CD4-positive, alpha-beta memory T cell (primary cell): ENCODE measurements around the gene DIP2A. TPM values are rescaled to one million over a fixed set of nuclear protein-coding genes. Genes with fewer than 3 reads are reported as not detected.
"Not testable (repeated sequence)": the region's sequence is repeated elsewhere in the genome, so short reads cannot be mapped to it uniquely, and the experiment has no call there.

ENCODE experiments used
- CTCF ChIA-PET: fragments of 350-600 bp; sonication (Branson Sonifier 250); formaldehyde crosslinking; loops from one replicate; lab custom pipeline; 2021; ENCODE audit warnings: inconsistent platforms; ENCODE audit not compliant: partially characterized antibody; lab: Charles Lee
- POLR2A ChIA-PET: fragments of 350-600 bp; sonication (Branson Sonifier 250); formaldehyde crosslinking; loops from one replicate; lab custom pipeline; 2021; ENCODE audit not compliant: partially characterized antibody; lab: Charles Lee
- DNase-seq, 5 donors: peaks; one replicate each; pipeline versions ENCODE4 v3.0.0 to v3.0.0-alpha.2; 2020 to 2022; ENCODE audit warnings: mixed read lengths in 1 of 5
- H3K27ac ChIP-seq: one replicate; pipeline ENCODE4 v1.7.0; 2013; ENCODE audit warnings: low read depth, low read length
- H3K27me3 ChIP-seq: 2 replicates; pipeline ENCODE4 v1.7.0; 2013; ENCODE audit warnings: mild to moderate bottlenecking, low read length, moderate library complexity; ENCODE audit not compliant: insufficient read depth
- H3K36me3 ChIP-seq: 2 replicates; pipeline ENCODE4 v1.7.0; 2013; ENCODE audit warnings: mild to moderate bottlenecking, low read length, moderate library complexity; ENCODE audit not compliant: insufficient read depth
- H3K4me1 ChIP-seq: 2 replicates; pipeline ENCODE4 v1.7.0; 2013; ENCODE audit warnings: mild to moderate bottlenecking, low read length, moderate library complexity; ENCODE audit not compliant: insufficient read depth
- H3K4me3 ChIP-seq, 2 donors: one replicate each; pipeline ENCODE4 v1.7.0; 2013; ENCODE audit warnings: low read length in 2 of 2, mild to moderate bottlenecking in 1 of 2
- H3K9me3 ChIP-seq, 2 donors: one replicate each; pipeline ENCODE4 v1.7.0; 2013; ENCODE audit warnings: low read length in 2 of 2, control low read depth in 1 of 2; ENCODE audit not compliant: control insufficient read depth in 1 of 2
- H3K27ac Mint-ChIP-seq, 7 donors: one replicate each; pipeline ENCODE4 v1.8.0; 2020 to 2021; ENCODE audit warnings: mixed read lengths in 7 of 7, mild to moderate bottlenecking in 6 of 7, inconsistent platforms in 3 of 7, moderate library complexity in 3 of 7
- H3K27me3 Mint-ChIP-seq, 2 donors: one replicate each; pipeline ENCODE4 v1.8.0; 2020 to 2021; ENCODE audit warnings: mixed read lengths in 2 of 2
- H3K36me3 Mint-ChIP-seq, 2 donors: one replicate each; pipeline ENCODE4 v1.8.0; 2020 to 2021; ENCODE audit warnings: mixed read lengths in 2 of 2, inconsistent platforms in 1 of 2, mild to moderate bottlenecking in 1 of 2
- H3K4me1 Mint-ChIP-seq, 4 donors: one replicate each; pipeline ENCODE4 v1.8.0; 2020 to 2021; ENCODE audit warnings: mixed read lengths in 4 of 4, mild to moderate bottlenecking in 1 of 4
- H3K4me3 Mint-ChIP-seq, 8 donors: one replicate each; pipeline ENCODE4 v1.8.0; 2020 to 2021; ENCODE audit warnings: mixed read lengths in 8 of 8, mild to moderate bottlenecking in 7 of 8, moderate library complexity in 6 of 8, inconsistent platforms in 3 of 8
- H3K9me3 Mint-ChIP-seq, 8 donors: one replicate each; pipeline ENCODE4 v1.8.0; 2020 to 2021; ENCODE audit warnings: mixed read lengths in 8 of 8, mild to moderate bottlenecking in 5 of 8, inconsistent platforms in 3 of 8, moderate library complexity in 1 of 8
- intact Hi-C: fragments of 100-400 bp; cut with micrococcal nuclease; formaldehyde crosslinking; loops from one replicate; pipeline ENCODE4 v1.15.1; 2023
- polyA plus RNA-seq, 2 donors: library from polyadenylated mRNA; unstranded; fragments of 300-500 nt; fragmentation: Illumina TruSeq; gene quantifications; one replicate each; pipeline ENCODE4 v1.2.3, GENCODE V29; 2021
- total RNA-seq, 2 experiments: library from RNA; stranded (reverse); gene quantifications; one replicate each; pipeline ENCODE4 v1.2.3, GENCODE V29; 2021

Gene DIP2A
- total and polyA plus RNA-seq, 4 experiments from 2014 or later = 14.1 to 95.9 (median 56.2) TPM

DNA sequence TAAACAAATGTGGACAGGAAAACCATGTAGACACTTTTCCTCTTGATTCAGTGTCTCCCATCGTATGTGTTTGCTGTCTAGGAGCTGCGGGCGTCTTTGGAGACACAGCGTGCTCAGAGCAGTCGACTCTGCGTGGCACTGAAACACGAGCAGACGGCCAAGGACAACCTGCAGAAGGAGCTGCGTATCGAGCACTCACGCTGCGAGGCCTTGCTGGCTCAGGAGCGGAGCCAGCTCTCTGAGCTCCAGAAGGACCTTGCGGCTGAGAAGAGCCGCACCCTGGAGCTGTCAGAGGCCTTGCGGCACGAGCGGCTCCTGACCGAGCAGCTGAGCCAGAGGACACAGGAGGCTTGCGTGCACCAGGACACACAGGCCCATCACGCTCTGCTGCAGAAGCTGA, 27.2 kb upstream of the DIP2A start:
- H3K4me3 ChIP-seq = no peak overlapping the region
- intact Hi-C loops = no loop called here
- H3K9me3 Mint-ChIP-seq = no peaks in the 10 kb centered on the region
- H3K36me3 Mint-ChIP-seq = peaks cover 26 to 35% of the 10 kb centered on the region in 2 donors
- ChIA-PET CTCF (no interaction called here), POLR2A (no interaction called here)
- H3K9me3 ChIP-seq = no peaks in the 10 kb centered on the region
- H3K4me1 Mint-ChIP-seq = no peaks in the 10 kb centered on the region
- no peak for DNase-seq
- H3K36me3 ChIP-seq = peaks cover 45% of the 10 kb centered on the region
- H3K27ac ChIP-seq = no peak overlapping the region
- H3K27me3 ChIP-seq = no peaks in the 10 kb centered on the region
- H3K27ac Mint-ChIP-seq = no peak overlapping the region
- no peaks in the 10 kb centered on the region for H3K4me1 ChIP-seq
- no peak overlapping the region for H3K4me3 Mint-ChIP-seq
- no peaks in the 10 kb centered on the region for H3K27me3 Mint-ChIP-seq

DNA sequence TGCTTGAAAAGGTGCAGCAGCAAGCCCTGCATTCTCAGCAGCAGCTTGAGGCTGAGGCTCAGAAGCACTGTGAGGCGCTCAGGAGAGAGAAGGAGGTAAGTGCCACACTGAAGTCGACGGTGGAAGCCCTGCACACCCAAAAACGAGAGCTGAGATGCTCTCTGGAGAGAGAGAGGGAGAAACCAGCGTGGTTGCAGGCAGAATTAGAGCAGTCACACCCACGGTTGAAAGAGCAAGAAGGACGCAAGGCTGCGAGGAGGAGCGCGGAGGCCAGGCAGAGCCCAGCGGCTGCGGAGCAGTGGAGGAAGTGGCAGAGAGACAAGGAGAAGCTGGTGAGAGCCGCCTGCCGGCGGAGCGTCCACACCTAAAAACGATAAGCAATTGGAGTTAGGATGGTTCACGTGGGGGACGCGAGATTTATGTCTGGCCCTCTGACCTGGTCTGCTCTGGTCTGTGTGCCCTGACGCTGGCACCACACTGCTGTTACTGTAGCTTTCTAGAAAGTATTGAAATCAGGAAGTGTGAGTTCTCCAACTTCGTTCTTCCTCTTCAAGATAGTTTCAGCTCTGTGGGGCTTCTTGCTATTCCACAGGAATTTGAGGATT, 26.7 kb upstream of the DIP2A start:
- Histone ChIP-seq H3K27me3 (no peaks in the 10 kb centered on the region), H3K27ac (no peak overlapping the region), H3K4me1 (no peaks in the 10 kb centered on the region), H3K36me3 (peaks cover 50% of the 10 kb centered on the region), H3K9me3 (no peaks in the 10 kb centered on the region), H3K4me3 (no peak overlapping the region)
- ChIA-PET CTCF (no interaction called here), POLR2A (no interaction called here)
- Mint-ChIP-seq H3K27ac (peak overlapping the region in 3 of 7 donors; percentile 27 to 79 (median 77)), H3K27me3 (no peaks in the 10 kb centered on the region), H3K9me3 (no peaks in the 10 kb centered on the region), H3K4me1 (no peaks in the 10 kb centered on the region), H3K36me3 (peaks cover 26 to 36% of the 10 kb centered on the region in 2 donors), H3K4me3 (no peak overlapping the region)
- intact Hi-C loops = no loop called here
- DNase-seq = no peak

DNA sequence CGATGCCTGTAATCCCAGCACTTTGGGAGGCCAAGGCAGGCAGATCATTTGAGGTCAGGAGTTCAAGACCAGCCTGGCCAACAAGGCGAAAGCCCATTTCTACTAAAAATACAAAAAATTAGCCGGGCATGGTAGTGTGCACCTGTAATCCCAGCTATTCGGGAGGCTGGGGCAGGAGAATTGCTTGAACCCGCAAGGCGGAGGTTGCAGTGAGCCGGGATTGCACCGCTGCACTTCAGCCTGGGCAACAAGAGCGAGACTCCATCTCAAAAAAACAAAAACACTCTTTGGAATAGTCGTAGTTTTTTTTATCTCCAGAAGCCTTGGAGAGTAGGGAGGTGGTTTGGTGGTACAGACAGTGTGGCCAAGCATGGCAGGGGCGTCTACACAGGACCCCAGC, 25.6 kb upstream of the DIP2A start:
- H3K36me3 Mint-ChIP-seq = peaks cover 33 to 45% of the 10 kb centered on the region in 2 donors
- H3K27ac Mint-ChIP-seq, H3K4me3 Mint-ChIP-seq, H3K4me3 ChIP-seq, H3K9me3 Mint-ChIP-seq, CTCF ChIA-PET, DNase-seq, H3K4me1 Mint-ChIP-seq, POLR2A ChIA-PET, H3K4me1 ChIP-seq, H3K27me3 Mint-ChIP-seq, H3K27me3 ChIP-seq, H3K9me3 ChIP-seq, intact Hi-C loops, H3K27ac ChIP-seq: not testable (repeated sequence)
- H3K36me3 ChIP-seq = peaks cover 52% of the 10 kb centered on the region

DNA sequence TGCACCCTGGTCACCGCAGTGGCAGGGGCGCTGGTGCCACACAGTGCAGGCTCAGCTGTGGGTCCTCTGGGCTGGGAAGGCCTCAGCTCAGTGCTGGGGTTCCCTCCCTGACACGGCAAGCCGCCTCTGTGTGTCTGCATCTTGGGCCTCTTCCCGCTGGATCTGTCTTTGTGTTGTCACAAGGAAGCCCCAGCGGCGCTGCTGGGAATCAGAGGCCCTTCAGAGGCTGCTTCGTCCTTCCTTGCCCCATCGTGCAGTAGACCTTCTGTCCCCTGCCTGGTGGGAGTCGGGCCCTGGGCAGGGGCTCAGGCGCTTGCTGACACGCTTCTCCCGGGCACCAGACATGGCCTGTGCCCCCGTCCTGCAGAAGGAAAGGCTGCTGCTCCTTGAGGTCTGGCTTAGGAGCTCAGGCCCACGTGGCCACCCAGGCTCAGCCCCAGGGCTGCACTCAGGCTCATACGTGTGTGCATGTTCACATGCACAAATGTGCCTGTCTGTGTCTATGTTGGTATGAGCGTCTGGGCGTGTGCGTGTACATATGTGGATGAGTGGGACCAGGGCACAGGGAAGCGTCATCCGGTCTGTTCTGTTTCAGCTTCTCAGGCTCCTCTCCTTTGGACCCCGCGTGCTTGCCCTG, 24.3 kb upstream of the DIP2A start:
- Mint-ChIP-seq H3K27me3 (no peaks in the 10 kb centered on the region), H3K4me3 (no peak overlapping the region), H3K9me3 (no peaks in the 10 kb centered on the region), H3K36me3 (peaks cover 38 to 50% of the 10 kb centered on the region in 2 donors), H3K27ac (peak overlapping the region in 2 of 7 donors; percentile 37 to 42), H3K4me1 (no peaks in the 10 kb centered on the region)
- Histone ChIP-seq H3K36me3 (peaks cover 53% of the 10 kb centered on the region), H3K9me3 (no peaks in the 10 kb centered on the region), H3K4me3 (no peak overlapping the region), H3K4me1 (no peaks in the 10 kb centered on the region), H3K27me3 (no peaks in the 10 kb centered on the region), H3K27ac (no peak overlapping the region)
- intact Hi-C loops = no loop called here
- DNase-seq = no peak
- ChIA-PET POLR2A (no interaction called here), CTCF (no interaction called here)

DNA sequence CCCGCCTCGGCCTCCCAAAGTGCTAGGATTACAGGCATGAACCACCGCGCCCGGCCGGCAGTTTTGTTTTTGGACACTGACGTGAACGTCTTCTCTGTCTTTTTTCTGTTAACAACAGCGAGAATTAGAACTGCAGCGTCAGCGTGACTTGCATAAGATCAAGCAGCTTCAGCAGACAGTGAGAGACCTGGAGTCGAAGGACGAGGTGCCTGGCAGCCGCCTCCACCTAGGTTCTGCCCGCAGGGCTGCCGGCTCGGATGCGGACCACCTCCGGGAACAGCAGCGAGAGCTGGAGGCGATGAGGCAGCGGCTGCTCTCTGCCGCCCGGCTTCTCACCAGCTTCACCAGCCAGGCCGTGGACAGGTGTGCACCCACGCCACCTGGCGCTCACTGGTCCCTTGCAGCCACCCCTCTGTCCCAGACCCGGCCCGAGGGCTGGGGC, 22.9 kb upstream of the DIP2A start:
- H3K27ac Mint-ChIP-seq = no peak overlapping the region
- ChIA-PET CTCF (no interaction called here), POLR2A (no interaction called here)
- H3K27me3 Mint-ChIP-seq = no peaks in the 10 kb centered on the region
- no peak overlapping the region for H3K27ac ChIP-seq
- H3K36me3 ChIP-seq = peaks cover 43% of the 10 kb centered on the region
- H3K4me3 ChIP-seq = no peak overlapping the region
- intact Hi-C loops = no loop called here
- peaks cover 42 to 57% of the 10 kb centered on the region in 2 donors for H3K36me3 Mint-ChIP-seq
- H3K27me3 ChIP-seq = no peaks in the 10 kb centered on the region
- no peak overlapping the region for H3K4me3 Mint-ChIP-seq
- DNase-seq = no peak
- no peaks in the 10 kb centered on the region for H3K4me1 ChIP-seq
- H3K9me3 Mint-ChIP-seq = no peaks in the 10 kb centered on the region
- no peaks in the 10 kb centered on the region for H3K9me3 ChIP-seq
- no peaks in the 10 kb centered on the region for H3K4me1 Mint-ChIP-seq

DNA sequence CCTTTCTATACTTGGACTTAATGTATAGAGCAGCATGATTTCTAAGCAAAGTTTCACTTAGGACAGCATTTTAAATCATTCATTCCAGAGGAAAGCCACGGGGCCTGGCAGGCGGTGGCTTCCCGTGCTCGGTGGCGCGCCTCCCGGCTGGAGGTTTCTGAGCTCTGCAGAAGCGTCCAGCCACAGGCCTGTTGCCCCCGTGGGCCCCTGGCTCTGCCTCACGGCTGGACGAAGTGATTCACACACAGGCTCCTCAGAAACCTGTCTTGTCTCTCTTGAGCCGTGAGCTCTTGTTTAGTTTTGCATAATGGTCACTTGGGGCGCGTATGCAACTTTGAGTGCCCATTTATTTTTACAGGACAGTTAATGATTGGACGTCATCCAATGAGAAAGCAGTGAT, 22.1 kb upstream of the DIP2A start:
- Histone ChIP-seq H3K27me3 (no peaks in the 10 kb centered on the region), H3K4me3 (no peak overlapping the region), H3K4me1 (no peaks in the 10 kb centered on the region), H3K9me3 (no peaks in the 10 kb centered on the region), H3K27ac (no peak overlapping the region), H3K36me3 (peaks cover 36% of the 10 kb centered on the region)
- ChIA-PET CTCF (no interaction called here), POLR2A (no interaction called here)
- Mint-ChIP-seq H3K4me1 (no peaks in the 10 kb centered on the region), H3K4me3 (no peak overlapping the region), H3K27me3 (no peaks in the 10 kb centered on the region), H3K36me3 (peaks cover 42 to 56% of the 10 kb centered on the region in 2 donors), H3K27ac (no peak overlapping the region), H3K9me3 (no peaks in the 10 kb centered on the region)
- intact Hi-C loops = no loop called here
- DNase-seq = no peak

DNA sequence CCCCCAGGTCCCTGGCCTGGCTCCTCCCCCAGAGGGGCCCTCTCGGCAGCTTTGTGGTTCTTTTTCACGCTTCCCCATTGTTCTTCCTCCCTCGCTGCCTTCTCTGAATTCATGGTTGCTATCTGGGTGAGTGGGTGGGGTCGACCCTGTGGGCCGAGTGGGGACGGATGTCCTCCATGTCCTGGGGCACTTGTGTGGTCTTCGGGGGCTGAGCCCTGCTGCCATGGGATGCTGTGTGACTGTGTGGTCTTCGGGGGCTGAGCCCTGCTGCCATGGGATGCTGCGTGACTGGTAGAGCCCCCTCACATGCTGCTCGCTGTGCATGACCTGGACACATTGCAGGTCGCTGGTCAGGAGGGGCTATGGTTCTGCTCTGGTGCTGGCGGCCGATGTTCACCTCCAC, 21.6 kb upstream of the DIP2A start:
- intact Hi-C loops = no loop called here
- no peak for DNase-seq
- no peak overlapping the region for H3K4me3 ChIP-seq
- no peak overlapping the region for H3K27ac ChIP-seq
- H3K36me3 ChIP-seq = peaks cover 34% of the 10 kb centered on the region
- ChIA-PET POLR2A (no interaction called here), CTCF (no interaction called here)
- Mint-ChIP-seq H3K4me3 (no peak overlapping the region), H3K27me3 (no peaks in the 10 kb centered on the region), H3K9me3 (no peaks in the 10 kb centered on the region), H3K27ac (no peak overlapping the region), H3K4me1 (no peaks in the 10 kb centered on the region), H3K36me3 (peaks cover 37 to 53% of the 10 kb centered on the region in 2 donors)
- no peaks in the 10 kb centered on the region for H3K27me3 ChIP-seq
- no peaks in the 10 kb centered on the region for H3K9me3 ChIP-seq
- H3K4me1 ChIP-seq = no peaks in the 10 kb centered on the region
